Erythroblast (primary cell): ENCODE data around the gene KIFBP.
"Not testable (repeated sequence)": the region's sequence is repeated elsewhere in the genome, so short reads cannot be mapped to it uniquely, and the experiment has no call there.

Experiments used
- GATA1 ChIP-seq: IDR thresholded peaks from 2 replicates; pipeline ENCODE4 v1.6.1; 2011; ENCODE audit warnings: low read depth, mild to moderate bottlenecking, control low read depth, low read length, moderate library complexity
- POLR2A ChIP-seq: IDR thresholded peaks from 2 replicates; pipeline ENCODE4 v1.6.1; 2011; ENCODE audit warnings: mild to moderate bottlenecking, low read length

DNA sequence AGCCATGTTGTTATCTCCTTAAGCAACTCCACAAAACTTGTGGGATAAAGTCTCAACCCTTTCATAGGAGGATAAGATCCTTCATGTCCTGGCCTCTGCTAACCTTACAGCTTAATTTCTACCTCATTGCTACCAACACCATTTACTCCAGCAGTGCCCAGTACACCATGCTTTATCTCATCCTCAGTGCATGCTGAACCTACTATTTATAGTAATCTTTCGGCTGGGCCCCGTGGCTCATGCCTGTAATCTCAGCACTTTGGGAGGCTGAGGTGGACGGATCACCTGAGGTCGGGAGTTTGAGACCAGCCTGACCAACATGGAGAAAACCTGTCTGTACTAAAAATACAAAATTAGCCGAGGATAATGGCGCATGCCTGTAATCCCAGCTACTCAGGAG is 8.9 kb upstream of the KIFBP start:
- not testable (repeated sequence) for TF ChIP-seq POLR2A, GATA1
